ENCODE data around the gene IL1RAPL2. TPM values are rescaled to one million over a fixed set of nuclear protein-coding genes. Genes with fewer than 3 reads are reported as not detected.
"Not testable (repeated sequence)": the region's sequence is repeated elsewhere in the genome, so short reads cannot be mapped to it uniquely, and the experiment has no call there.

The IL1RAPL2 gene
- total and polyA plus RNA-seq, 7 donors: not detected

- no peaks in the 10 kb centered on the region for H3K36me3 ChIP-seq (ENCODE audit: insufficient read depth in 1 of 2, low read depth in 1 of 2)
- no peak for TF ChIP-seq CTCF (IDR thresholded peaks at IDR 0.05)
- H3K27me3 ChIP-seq (ENCODE audit: insufficient read depth in 3 of 3, low read length in 2 of 3): peaks cover 0 to 30% (median 0%) of the 10 kb centered on the region in 3 donors
- DNase-seq (no peak), ATAC-seq (no peak)
- H3K27ac ChIP-seq: no peak overlapping the region
- intact Hi-C loops (cut with DNase I): no loop called here
- 44 to 77% (median 53%) methylated on average over 1 of the region's 1 CpG for WGBS, 3 donors
- H3K4me3 ChIP-seq: no peak overlapping the region
- H3K9me3 ChIP-seq: no peaks in the 10 kb centered on the region
- no peaks in the 10 kb centered on the region for H3K4me1 ChIP-seq
Observed at GRCh38 chrX:105765691-105766090, 1199.7 kb downstream of the IL1RAPL2 start.

- Histone ChIP-seq H3K4me1 (no peaks in the 10 kb centered on the region), H3K27ac (no peak overlapping the region), H3K36me3 (ENCODE audit: insufficient read depth in 1 of 2, low read depth in 1 of 2) (no peaks in the 10 kb centered on the region), H3K9me3 (no peaks in the 10 kb centered on the region), H3K4me3 (no peak overlapping the region), H3K27me3 (ENCODE audit: insufficient read depth in 3 of 3, low read length in 2 of 3) (peaks cover 0 to 32% (median 0%) of the 10 kb centered on the region in 3 donors)
- ATAC-seq: no peak
- intact Hi-C loops (cut with DNase I): no loop called here
- TF ChIP-seq CTCF (IDR thresholded peaks at IDR 0.05): no peak
- no peak for DNase-seq
Observed at GRCh38 chrX:105773801-105774200, 1207.8 kb downstream of the IL1RAPL2 start.

GRCh38 chrX:105775679-105776078, 1209.7 kb downstream of the IL1RAPL2 start:
- ATAC-seq (no peak), DNase-seq (no peak)
- Histone ChIP-seq H3K27ac (no peak overlapping the region), H3K4me1 (no peaks in the 10 kb centered on the region), H3K36me3 (ENCODE audit: insufficient read depth in 1 of 2, low read depth in 1 of 2) (no peaks in the 10 kb centered on the region), H3K4me3 (no peak overlapping the region), H3K9me3 (no peaks in the 10 kb centered on the region), H3K27me3 (ENCODE audit: insufficient read depth in 3 of 3, low read length in 2 of 3) (peaks cover 0 to 22% (median 0%) of the 10 kb centered on the region in 3 donors)
- intact Hi-C loops (cut with DNase I): no loop called here
- no peak for TF ChIP-seq CTCF (IDR thresholded peaks at IDR 0.05)
- WGBS, 3 donors: 61 to 68% (median 61%) methylated on average over 3 of the region's 3 CpGs

- 53 to 88% (median 64%) methylated on average over 1 of the region's 1 CpG for WGBS, 3 donors
- no peak for DNase-seq
- H3K4me1 ChIP-seq: no peaks in the 10 kb centered on the region
- H3K9me3 ChIP-seq: no peaks in the 10 kb centered on the region
- TF ChIP-seq CTCF (IDR thresholded peaks at IDR 0.05): no peak
- H3K36me3 ChIP-seq (ENCODE audit: insufficient read depth in 1 of 2, low read depth in 1 of 2): no peaks in the 10 kb centered on the region
- H3K27ac ChIP-seq: no peak overlapping the region
- H3K27me3 ChIP-seq (ENCODE audit: insufficient read depth in 3 of 3, low read length in 2 of 3): peaks cover 0 to 12% (median 0%) of the 10 kb centered on the region in 3 donors
- intact Hi-C loops (cut with DNase I): no loop called here
- H3K4me3 ChIP-seq: no peak overlapping the region
- ATAC-seq: no peak
Observed at GRCh38 chrX:105781804-105782203, 1215.8 kb downstream of the IL1RAPL2 start.

GRCh38 chrX:105796877-105797276, 1230.9 kb downstream of the IL1RAPL2 start:
- H3K4me1 ChIP-seq; intact Hi-C loops (cut with DNase I); H3K9me3 ChIP-seq; ATAC-seq; H3K36me3 ChIP-seq (ENCODE audit: insufficient read depth in 1 of 2, low read depth in 1 of 2); H3K4me3 ChIP-seq; DNase-seq; H3K27ac ChIP-seq: not testable (repeated sequence)
- WGBS, 3 donors: 77 to 98% (median 92%) methylated on average over 16 to 26 of the region's 26 CpGs
- H3K27me3 ChIP-seq (ENCODE audit: insufficient read depth in 3 of 3, low read length in 2 of 3): peaks cover 0 to 19% (median 0%) of the 10 kb centered on the region in 3 donors

Data from psoas muscle (tissue), 8 donors.